Glutamatergic neuron (in vitro differentiated cells): Measurements from ENCODE around the gene ELMO1. TPM values are rescaled to one million over a fixed set of nuclear protein-coding genes. Genes with fewer than 3 reads are reported as not detected.

Experiments
- DNase-seq: peaks from one replicate; pipeline ENCODE4 v3.0.0; 2022
- H3K27ac Mint-ChIP-seq: one replicate; pipeline ENCODE4 v1.8.0; 2020; ENCODE audit warnings: mild to moderate bottlenecking, mixed read lengths, inconsistent platforms; ENCODE audit not compliant: unreplicated experiment
- H3K27me3 Mint-ChIP-seq: one replicate; pipeline ENCODE4 v1.8.0; 2020; ENCODE audit warnings: mild to moderate bottlenecking, moderate library complexity, mixed read lengths, inconsistent platforms; ENCODE audit not compliant: unreplicated experiment
- H3K36me3 Mint-ChIP-seq: one replicate; pipeline ENCODE4 v1.8.0; 2020; ENCODE audit warnings: mild to moderate bottlenecking, mixed read lengths, inconsistent platforms; ENCODE audit not compliant: unreplicated experiment
- H3K4me1 Mint-ChIP-seq: one replicate; pipeline ENCODE4 v1.8.0; 2020; ENCODE audit warnings: mild to moderate bottlenecking, low read depth, mixed read lengths, inconsistent platforms; ENCODE audit not compliant: unreplicated experiment
- H3K4me3 Mint-ChIP-seq: one replicate; pipeline ENCODE4 v1.8.0; 2020; ENCODE audit warnings: mild to moderate bottlenecking, mixed read lengths, inconsistent platforms; ENCODE audit not compliant: unreplicated experiment
- H3K9me3 Mint-ChIP-seq: one replicate; pipeline ENCODE4 v1.8.0; 2020; ENCODE audit warnings: mild to moderate bottlenecking, moderate library complexity, mixed read lengths, inconsistent platforms; ENCODE audit not compliant: unreplicated experiment
- total RNA-seq: library from RNA; stranded (reverse); fragmentation: NEBNext Ultra II Directional; extraction: Animal tissue kit (Norgen Biotek cat#: 25700); gene quantifications from one replicate; pipeline ENCODE4 v1.2.1, GENCODE V29; 2021; ENCODE audit not compliant: unreplicated experiment
- TF ChIP-seq, protein P1 (sequence below): fragments of 200-600 bp; sonication (generic); IDR thresholded peaks from one replicate; pipeline ENCODE4 v1.5.0; 2021; ENCODE audit not compliant: partially characterized antibody, unreplicated experiment

ELMO1 gene
- total RNA-seq, 1 donor from 2014 or later, result 5.5 TPM

DNA sequence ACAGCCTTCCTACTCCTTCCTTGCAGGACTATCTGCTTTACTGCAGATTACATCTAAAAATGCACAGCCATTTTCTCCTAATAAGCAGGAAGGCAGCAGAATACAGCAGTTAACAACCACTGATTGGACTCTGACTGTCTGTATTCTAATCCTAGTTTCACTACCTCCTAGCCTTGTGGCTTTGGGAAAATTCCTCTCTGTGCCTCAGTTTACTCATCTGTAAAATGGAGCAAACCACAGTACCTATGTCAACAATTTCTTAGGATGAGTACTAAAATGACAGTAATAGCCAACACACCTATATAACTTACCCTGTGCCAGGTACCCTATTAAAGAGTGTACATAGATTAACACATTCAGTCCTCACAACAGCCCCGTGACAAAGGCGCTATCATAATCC is 89.5 kb downstream of the ELMO1 start:
- TF ChIP-seq, protein P1, sequence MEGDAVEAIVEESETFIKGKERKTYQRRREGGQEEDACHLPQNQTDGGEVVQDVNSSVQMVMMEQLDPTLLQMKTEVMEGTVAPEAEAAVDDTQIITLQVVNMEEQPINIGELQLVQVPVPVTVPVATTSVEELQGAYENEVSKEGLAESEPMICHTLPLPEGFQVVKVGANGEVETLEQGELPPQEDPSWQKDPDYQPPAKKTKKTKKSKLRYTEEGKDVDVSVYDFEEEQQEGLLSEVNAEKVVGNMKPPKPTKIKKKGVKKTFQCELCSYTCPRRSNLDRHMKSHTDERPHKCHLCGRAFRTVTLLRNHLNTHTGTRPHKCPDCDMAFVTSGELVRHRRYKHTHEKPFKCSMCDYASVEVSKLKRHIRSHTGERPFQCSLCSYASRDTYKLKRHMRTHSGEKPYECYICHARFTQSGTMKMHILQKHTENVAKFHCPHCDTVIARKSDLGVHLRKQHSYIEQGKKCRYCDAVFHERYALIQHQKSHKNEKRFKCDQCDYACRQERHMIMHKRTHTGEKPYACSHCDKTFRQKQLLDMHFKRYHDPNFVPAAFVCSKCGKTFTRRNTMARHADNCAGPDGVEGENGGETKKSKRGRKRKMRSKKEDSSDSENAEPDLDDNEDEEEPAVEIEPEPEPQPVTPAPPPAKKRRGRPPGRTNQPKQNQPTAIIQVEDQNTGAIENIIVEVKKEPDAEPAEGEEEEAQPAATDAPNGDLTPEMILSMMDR, result no peak
- no peaks in the 10 kb centered on the region for H3K27me3 Mint-ChIP-seq
- no peak for DNase-seq
- no peaks in the 10 kb centered on the region for H3K36me3 Mint-ChIP-seq
- peaks cover 24% of the 10 kb centered on the region for H3K4me1 Mint-ChIP-seq
- no peak overlapping the region for H3K4me3 Mint-ChIP-seq
- H3K9me3 Mint-ChIP-seq, result no peaks in the 10 kb centered on the region
- H3K27ac Mint-ChIP-seq, result no peak overlapping the region

DNA sequence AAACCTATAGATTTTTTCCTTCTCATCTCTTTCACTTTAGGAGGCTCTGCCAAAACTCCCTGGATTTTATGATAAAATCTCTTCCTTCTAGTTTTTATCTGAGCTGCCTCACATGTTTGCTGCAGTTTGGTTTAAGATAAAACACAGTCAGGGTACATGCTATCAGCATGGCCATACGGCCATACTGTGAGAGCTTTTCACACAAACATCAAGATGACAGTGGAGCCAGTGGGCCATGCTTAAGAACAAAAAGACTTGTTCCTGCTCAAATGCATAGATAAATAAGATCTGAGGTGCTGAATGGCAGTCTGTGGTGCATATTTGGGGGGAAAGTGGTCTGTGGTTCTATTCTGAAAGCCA is 91.0 kb downstream of the ELMO1 start:
- H3K27me3 Mint-ChIP-seq, result no peaks in the 10 kb centered on the region
- H3K4me3 Mint-ChIP-seq, result no peak overlapping the region
- TF ChIP-seq, protein P1, result no peak
- H3K27ac Mint-ChIP-seq, result no peak overlapping the region
- H3K36me3 Mint-ChIP-seq, result peaks cover 5% of the 10 kb centered on the region
- DNase-seq, result no peak
- no peaks in the 10 kb centered on the region for H3K9me3 Mint-ChIP-seq
- peaks cover 27% of the 10 kb centered on the region for H3K4me1 Mint-ChIP-seq

DNA sequence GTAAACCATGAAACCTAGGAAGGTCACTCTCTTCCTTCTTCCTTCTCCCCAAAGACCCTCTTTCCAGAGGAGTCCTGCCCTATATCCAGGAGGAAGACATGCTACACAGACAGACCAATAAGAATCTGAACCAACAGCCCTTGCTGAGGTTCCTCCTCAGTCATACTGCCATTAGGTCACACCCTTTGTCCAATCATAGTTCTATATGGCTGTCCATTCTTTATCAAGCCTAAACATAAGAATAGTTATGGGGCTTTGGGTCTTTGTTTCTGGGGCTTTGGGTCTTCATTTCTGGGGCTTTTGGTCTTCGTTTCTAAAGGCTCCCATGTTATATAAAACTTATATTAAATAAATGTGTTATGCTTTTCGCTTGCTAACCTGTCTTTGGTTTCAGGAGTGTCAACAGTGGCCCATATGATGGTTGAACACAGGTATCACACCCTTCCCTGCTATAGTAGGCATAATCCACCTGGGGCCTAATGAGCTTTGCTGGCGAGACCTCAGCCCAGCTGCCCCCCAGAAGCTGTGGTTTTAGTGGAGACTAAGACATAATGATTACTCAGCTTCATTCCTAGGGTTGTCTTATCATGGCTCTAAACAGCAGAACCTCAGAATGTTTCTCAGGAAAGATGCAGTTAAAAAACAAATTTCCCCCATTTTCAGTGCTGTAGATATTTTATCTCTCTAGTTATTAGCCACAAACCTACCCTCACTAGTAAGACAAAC is 91.6 kb downstream of the ELMO1 start:
- no peaks in the 10 kb centered on the region for H3K27me3 Mint-ChIP-seq
- H3K9me3 Mint-ChIP-seq, result no peaks in the 10 kb centered on the region
- peaks cover 5% of the 10 kb centered on the region for H3K36me3 Mint-ChIP-seq
- no peak overlapping the region for H3K27ac Mint-ChIP-seq
- TF ChIP-seq, protein P1, result no peak
- H3K4me3 Mint-ChIP-seq, result no peak overlapping the region
- H3K4me1 Mint-ChIP-seq, result peaks cover 27% of the 10 kb centered on the region
- no peak for DNase-seq

DNA sequence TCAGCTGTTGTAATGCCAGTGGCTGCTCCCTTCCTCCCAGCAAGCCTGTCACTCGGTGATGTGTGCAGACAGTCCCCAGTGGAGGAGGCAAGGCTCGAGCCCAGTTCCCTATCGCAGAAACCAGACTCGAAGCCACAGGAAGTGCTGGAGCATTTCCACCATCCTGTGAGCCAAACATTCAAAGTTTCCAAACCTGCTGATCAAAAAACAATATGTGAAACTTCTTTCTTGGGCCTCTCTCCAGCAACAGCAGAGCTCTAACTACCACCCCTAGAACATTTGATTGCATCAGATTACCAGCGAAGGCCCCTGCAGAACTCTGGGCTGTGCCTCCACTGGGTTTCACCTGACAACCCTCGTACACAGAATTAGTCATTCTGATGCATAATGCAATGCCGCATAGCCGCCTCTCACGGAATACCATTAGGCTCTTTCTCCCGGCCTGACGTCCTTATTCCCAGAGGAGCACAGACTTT is 94.0 kb downstream of the ELMO1 start:
- H3K9me3 Mint-ChIP-seq, result no peaks in the 10 kb centered on the region
- peaks cover 5% of the 10 kb centered on the region for H3K36me3 Mint-ChIP-seq
- no peak overlapping the region for H3K4me3 Mint-ChIP-seq
- peaks cover 30% of the 10 kb centered on the region for H3K4me1 Mint-ChIP-seq
- no peak overlapping the region for H3K27ac Mint-ChIP-seq
- no peaks in the 10 kb centered on the region for H3K27me3 Mint-ChIP-seq
- no peak for DNase-seq
- TF ChIP-seq, protein P1, result no peak

DNA sequence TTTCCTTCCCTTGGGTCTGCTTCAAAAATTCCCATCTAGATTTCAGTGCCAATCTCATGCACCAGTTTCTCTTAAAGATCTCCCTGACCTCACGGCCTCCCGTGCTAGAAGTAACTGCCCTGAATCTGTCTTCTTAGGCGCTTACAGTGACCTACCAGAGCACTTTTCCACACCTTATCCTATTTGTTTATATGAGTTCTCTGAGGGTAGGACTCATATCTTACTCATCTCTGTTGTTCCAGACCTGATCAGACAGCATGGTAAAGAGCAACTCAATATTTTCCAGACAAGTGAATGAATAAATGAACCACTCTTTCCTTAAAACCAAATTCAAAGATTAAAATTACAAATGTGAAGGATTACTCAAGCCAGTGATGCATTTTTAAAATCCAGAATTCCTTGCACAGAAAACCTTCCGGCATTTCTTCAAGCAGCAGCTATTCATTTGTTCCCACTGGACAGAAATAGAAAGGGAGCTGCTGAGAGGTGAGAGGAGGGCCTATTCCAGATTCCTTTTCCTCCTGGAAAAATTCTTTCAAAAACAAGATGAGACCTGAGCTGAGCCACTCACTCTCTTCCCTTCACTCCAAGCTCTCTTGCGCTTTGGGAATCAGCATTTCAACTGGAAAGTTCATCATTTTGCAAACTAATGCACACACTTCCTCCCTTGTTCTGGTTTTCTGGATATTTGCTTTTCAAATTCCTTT is 94.6 kb downstream of the ELMO1 start:
- peaks cover 5% of the 10 kb centered on the region for H3K36me3 Mint-ChIP-seq
- peaks cover under 1% of the 10 kb centered on the region for H3K9me3 Mint-ChIP-seq
- TF ChIP-seq, protein P1, result no peak
- DNase-seq, result no peak
- H3K27me3 Mint-ChIP-seq, result no peaks in the 10 kb centered on the region
- no peak overlapping the region for H3K4me3 Mint-ChIP-seq
- no peak overlapping the region for H3K27ac Mint-ChIP-seq
- H3K4me1 Mint-ChIP-seq, result peaks cover 31% of the 10 kb centered on the region
